ENCODE results near the gene RRBP1.

RRBP1 gene

GRCh38 chr20:17570347-17571152 is 111.5 kb downstream of the RRBP1 start:
- DNase-seq = peak; percentile 55 to 60

- peak; percentile 81 to 93 for DNase-seq
Measured at GRCh38 chr20:17569616-17570346, 112.3 kb downstream of the RRBP1 start, which contains the start of gene DSTN. DSTN (plus strand) TSS chr20:17570075; CDS start chr20:17570209, 134 bp downstream.

GRCh38 chr20:17568972-17569521 is 113.0 kb downstream of the RRBP1 start:
- peak in 1 of 2 experiments; percentile 55 for DNase-seq

GRCh38 chr20:17568045-17568788 is 113.8 kb downstream of the RRBP1 start:
- no peak for DNase-seq

- no peak for DNase-seq
Measured at GRCh38 chr20:17566345-17566744, 115.7 kb downstream of the RRBP1 start.

GRCh38 chr20:17565169-17565845 is 116.7 kb downstream of the RRBP1 start:
- no peak for DNase-seq
